GM13977 (cell line): ENCODE data around the gene KIF26B.

Experiments
- DNase-seq: peaks from one replicate; pipeline ENCODE4 v3.0.0; 2012; ENCODE audit warnings: low spot score
- CTCF ChIP-seq: IDR thresholded peaks from 2 replicates; pipeline ENCODE4 v1.5.1; 2012; ENCODE audit warnings: mild to moderate bottlenecking, control low read depth; ENCODE audit not compliant: insufficient read depth; ENCODE audit errors: extremely low read depth, missing control alignments
- in situ Hi-C: fragments of 300-500 bp; cut with MboI; formaldehyde crosslinking; loops from one replicate; pipeline ENCODE4 v1.12.0; 2022; ENCODE audit warnings: low sequenced_read_pairs, low pct_unique_long_range_greater_than_20kb, mixed read lengths, inconsistent platforms; ENCODE audit not compliant: unreplicated experiment

KIF26B gene

DNA sequence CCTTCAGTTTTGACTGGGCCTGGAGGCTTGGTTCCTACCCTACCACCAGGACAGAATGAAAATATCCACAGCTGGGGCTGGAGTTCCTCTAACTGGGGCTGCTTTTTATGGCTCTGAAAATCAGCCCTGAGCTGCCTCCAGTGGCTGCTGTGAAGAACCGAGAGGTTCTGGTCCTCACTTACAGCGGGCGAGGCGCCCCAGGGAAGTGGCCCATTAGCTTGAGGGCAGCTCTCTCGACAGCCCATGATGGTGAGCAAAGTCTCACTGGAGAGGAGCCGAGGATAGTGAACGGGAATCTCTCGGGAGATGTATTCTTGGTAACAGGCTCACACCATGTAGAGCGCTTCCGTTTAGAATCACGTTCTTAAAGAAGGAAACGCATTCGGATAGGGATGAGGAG, 459.7 kb downstream of the KIF26B start:
- no peak for DNase-seq
- TF ChIP-seq CTCF = no peak

DNA sequence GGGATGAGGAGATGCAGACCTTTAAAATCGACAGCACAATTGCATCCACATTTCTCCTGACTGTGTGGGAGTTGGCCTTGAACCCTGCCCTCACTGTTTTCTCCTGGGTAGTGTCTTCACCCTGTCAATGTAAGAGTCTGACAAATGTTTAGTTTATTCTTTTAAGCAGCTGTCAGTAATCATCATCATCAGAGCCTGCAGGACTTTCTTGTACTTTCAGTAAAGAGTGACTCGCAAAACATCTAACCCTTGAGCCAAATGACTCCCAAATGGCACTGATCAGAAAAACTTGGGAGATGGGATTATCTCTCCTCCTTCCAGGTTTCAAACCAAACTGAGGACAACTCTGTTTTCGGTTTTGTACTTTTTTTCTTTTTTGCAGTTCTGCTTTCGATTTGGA, 460.2 kb downstream of the KIF26B start:
- TF ChIP-seq CTCF = no peak
- in situ Hi-C loops = no loop called here

More for the DNA sequence above, 459.7 kb downstream of the KIF26B start:
- in situ Hi-C loops = no loop called here

GRCh38 chr1:245621589-245621988, 466.8 kb downstream of the KIF26B start:
- in situ Hi-C loops = no loop called here
- no peak for TF ChIP-seq CTCF
- peak; percentile 4 for DNase-seq

More for the DNA sequence above, 460.2 kb downstream of the KIF26B start:
- no peak for DNase-seq

DNA sequence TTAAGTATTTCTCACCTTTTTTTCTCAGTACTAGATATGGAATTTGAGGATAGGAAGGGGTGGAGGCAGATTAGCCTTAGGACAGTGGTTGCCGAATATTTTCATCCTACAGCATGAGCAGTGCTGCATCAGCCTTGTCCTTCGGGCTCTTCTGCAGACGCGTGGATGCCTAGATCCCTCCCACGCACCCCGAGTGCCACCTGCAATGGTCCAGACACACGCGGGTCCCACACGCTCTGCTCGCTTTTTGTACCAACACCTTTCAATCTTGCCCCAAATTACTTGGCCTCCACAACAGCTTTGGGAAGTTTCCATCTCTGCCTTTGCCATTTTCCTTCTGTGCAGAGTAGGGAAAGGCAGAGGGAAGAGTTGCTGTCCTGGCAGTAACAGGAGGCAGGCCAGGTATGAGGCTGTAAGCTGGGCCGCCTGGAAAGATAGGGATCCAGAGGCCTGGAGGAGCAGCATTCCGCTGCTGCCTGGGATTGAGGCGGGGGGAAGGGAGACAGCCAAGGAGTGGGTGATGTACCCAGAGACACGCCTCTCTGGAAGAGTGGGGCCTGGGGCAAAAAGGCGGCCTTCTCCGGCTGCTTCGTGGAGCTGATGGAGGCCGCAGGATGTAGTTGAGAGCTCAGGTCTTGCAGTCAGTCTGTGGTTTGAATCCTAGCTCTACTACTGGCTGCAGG, 467.7 kb downstream of the KIF26B start:
- DNase-seq = no peak
- TF ChIP-seq CTCF = no peak
- in situ Hi-C loops = no loop called here

DNA sequence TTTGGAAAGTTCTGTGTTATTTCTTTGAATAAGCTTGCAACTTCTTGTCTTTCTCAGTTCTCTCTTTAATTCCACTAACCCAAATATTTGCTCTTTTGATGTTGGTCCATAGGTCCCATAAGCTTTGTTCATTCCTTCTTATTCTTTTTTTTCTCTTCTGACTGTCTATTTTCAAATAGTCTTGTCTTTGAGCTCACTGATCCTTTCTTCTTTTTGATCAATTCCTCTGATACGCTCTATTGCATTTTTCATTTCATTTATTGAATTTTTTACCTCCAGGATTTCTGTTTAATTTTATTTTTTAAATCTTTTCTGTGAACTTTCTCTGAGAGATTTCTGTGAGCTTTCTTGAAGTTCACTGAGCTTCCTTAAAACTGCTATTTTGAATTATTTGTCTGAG, 486.6 kb downstream of the KIF26B start:
- in situ Hi-C loops = no loop called here
- no peak for TF ChIP-seq CTCF
- no peak for DNase-seq

- no peak for TF ChIP-seq CTCF
- DNase-seq = no peak
- in situ Hi-C loops = no loop called here
Observed at GRCh38 chr1:245645406-245645805, 490.6 kb downstream of the KIF26B start.
